ENCODE results near the gene SLC6A18. TPM values are rescaled to one million over a fixed set of nuclear protein-coding genes. Genes with fewer than 3 reads are reported as not detected.
"Not testable (repeated sequence)": the region's sequence is repeated elsewhere in the genome, so short reads cannot be mapped to it uniquely, and the experiment has no call there.

The SLC6A18 gene
- total RNA-seq, 1 experiment from 2014 or later, result not detected

- no peak for DNase-seq (ENCODE audit: low spot score)
These were observed 28.4 kb downstream of the SLC6A18 start for GRCh38 chr5:1253456-1254105.

DNA sequence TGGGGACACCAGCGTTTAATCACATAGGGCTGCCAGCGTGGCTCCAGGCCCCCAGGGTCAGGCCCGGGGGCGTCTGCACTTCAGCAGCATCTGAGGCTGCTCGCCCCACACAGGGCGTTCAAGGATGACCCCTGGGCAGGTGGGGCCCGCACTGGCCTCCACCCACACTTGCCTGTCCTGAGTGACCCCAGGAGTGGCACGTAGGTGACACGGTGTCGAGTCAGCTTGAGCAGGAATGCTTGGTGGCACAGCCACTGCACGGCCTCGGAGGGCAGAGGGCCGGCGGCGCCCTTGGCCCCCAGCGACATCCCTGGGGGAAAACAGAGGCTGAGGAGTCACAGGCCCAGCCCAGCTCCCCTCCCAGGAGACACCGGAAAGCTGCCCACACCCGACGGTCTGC, 29.0 kb downstream of the SLC6A18 start:
- DNase-seq (ENCODE audit: low spot score), result no peak

- no peak for DNase-seq (ENCODE audit: low spot score)
These were observed 29.9 kb downstream of the SLC6A18 start for GRCh38 chr5:1255081-1255561.

DNA sequence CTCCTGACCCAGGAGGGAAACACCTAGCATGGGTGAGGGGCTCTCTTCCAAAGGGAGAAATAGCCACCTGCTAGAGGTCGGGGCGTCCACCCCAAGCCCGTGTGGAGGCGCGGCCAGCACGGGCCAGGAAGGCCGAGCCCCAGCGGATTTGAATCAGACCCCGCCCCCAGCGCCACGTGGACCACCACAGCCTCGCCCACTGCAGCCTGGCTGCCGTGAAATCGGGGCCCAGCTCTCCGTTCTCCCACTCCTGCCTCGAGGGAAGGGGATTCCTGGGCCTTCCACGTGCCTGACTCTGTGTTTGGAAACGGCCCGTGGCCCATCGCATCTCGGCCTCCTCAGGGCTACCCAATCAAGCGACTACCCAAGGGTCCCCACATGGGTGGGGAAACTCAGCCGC, 31.6 kb downstream of the SLC6A18 start:
- DNase-seq (ENCODE audit: low spot score), result no peak

DNA sequence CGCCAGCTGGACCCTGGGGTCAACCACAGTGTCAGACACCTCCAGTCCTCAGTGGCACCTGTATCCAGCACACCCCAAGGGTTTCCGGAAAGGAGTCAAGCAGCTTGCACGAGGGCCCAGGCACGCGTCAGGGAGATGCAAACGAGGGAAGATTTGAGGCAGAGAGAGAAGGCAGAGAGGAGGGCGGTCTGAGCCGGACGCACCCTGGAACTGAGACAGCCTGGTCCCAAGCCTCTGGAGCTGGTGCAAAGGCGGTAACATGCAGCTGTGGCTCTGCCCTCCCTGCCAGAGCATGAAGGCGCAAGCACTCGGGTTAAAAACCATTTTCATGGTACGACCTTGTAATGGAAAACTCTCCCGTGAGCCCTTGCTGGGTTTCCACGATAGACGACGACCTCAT, 32.2 kb downstream of the SLC6A18 start:
- DNase-seq (ENCODE audit: low spot score), result no peak

GRCh38 chr5:1257841-1258240, 32.7 kb downstream of the SLC6A18 start:
- no peak for DNase-seq (ENCODE audit: low spot score)

GRCh38 chr5:1259806-1260480, 34.8 kb downstream of the SLC6A18 start:
- no peak for DNase-seq (ENCODE audit: low spot score)

DNA sequence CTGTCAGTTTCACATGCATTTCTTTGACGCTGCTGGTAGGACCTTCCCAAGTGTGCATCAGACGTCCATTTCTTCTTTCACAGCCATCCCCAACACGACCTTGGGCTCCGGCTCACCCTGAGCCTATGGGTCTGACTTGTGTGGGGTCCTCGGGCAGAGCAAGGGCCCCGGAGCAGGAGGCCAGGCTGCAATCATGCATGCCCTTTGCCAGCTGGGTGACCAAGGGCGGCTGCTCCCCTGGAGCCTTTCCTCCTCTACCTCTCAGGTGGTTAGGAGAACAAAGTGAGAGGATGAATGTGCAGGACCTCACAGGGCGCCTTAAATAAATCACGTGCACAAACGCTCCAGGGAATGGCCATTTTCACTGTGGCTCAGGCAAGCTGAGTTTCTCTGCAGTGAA, 36.5 kb downstream of the SLC6A18 start:
- DNase-seq (ENCODE audit: low spot score), result no peak

DNA sequence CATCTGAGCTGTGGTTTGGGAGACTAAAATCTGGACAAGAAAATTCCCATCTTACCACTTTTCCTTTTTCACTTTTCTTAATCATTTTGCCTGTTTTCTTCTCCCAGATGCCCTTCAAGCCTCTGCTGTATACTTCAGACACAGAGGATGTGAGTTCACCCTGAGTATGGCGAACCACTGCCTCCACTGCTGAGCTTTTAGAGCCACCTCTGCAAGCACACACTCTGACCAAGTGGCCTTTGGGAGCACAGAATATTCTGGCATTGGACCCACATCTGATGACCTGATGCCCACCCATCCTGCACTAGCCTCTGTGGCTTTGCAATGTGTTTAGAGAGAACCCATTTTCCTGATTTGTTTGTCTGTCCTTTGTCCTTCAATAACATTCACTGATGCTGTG, 37.2 kb downstream of the SLC6A18 start:
- DNase-seq (ENCODE audit: low spot score), result no peak

- no peak for DNase-seq (ENCODE audit: low spot score)
These were observed 39.0 kb downstream of the SLC6A18 start for GRCh38 chr5:1264211-1264610.

GRCh38 chr5:1265026-1265425, 39.8 kb downstream of the SLC6A18 start:
- DNase-seq (ENCODE audit: low spot score), result no peak

- no peak for DNase-seq (ENCODE audit: low spot score)
These were observed 40.6 kb downstream of the SLC6A18 start for GRCh38 chr5:1265461-1266455.

- no peak for DNase-seq (ENCODE audit: low spot score)
These were observed 41.6 kb downstream of the SLC6A18 start for GRCh38 chr5:1266791-1267190.

GRCh38 chr5:1267464-1267863, 42.3 kb downstream of the SLC6A18 start:
- DNase-seq (ENCODE audit: low spot score), result not testable (repeated sequence)

- DNase-seq (ENCODE audit: low spot score), result no peak
These were observed 42.9 kb downstream of the SLC6A18 start for GRCh38 chr5:1268056-1268455.

DNA sequence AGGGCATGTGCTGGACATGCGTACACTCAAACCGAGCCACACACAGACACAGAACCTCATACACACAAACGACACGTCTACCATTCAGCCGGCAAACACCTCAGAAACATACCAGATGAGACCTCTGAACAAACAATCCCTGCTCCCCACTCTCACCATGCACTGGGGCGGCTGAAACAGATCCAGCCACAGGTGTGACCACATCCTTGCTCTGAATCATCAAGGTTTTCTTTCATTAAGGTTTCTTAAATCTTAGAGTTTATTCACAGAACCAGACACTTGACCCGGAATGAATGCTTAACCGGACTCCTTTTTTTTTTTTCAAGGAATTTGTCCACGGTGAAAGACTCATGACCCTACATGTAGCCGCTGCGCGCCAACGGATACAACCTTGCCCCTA, 43.5 kb downstream of the SLC6A18 start:
- no peak for DNase-seq (ENCODE audit: low spot score)

DNA sequence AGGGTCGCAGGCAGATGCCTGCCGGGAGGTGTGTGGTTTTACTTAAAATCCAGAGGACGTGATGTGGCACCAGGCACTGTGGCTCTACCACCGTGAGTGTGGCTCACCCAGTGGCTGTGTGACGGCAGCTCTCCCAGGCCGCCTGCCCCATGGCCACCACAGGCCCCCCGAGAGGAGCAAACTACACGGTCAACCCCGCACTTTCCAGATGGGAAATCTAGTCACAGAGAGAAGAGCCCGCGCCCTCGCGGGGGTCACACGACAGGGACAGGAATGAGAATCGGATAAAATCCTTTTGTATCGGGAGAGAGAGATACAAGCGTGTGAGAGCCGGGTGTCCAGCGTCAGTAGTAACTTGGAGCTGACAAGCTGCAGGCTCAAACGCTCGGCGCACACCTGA, 45.2 kb downstream of the SLC6A18 start:
- no peak for DNase-seq (ENCODE audit: low spot score)

DNA sequence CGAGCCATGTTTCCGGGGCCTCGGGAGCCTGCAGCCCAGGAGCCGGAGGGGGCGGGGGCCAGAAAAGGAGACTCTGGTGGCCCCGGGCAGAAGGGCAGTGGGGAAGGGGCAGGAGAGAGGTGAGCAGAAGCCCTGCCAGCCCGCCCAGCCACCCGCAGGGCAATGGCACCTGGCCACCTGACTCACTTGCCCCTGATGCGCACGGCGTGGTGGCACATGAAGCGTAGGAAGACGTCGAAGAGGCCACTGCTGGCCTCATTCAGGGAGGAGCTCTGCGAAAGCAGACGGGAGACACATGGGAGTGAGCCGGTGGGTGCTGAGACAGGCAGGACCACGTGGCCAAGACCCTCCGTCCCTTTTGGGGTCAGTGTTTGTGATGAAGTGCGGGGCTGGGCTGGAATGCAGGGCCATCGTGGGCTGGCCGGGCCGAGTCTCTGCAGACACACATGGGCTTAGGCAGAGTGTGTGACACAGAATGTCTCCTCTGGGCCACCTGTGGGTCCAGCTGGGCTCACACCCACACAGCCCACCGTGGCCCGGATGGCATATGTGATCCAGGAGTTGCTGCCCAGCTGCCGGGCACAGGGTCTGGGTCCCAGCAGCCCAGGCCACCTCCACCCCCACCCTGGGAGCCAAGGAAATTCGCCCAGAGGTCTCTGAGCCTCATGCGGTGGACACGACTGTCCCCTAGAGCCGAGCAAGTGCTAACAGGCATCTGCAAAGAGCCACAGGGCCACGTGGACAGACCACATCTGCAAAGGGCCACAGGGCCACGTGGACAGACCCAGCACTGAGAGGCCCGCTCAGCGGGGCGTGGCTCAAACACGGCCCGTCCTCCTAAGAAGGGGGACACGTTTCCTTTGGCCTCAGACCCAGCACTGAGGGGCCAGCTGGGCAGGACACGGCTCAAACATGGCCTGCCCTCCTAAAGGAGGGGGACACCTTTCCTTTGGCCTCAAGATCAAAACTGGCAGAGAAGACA, 46.0 kb downstream of the SLC6A18 start:
- no peak for DNase-seq (ENCODE audit: low spot score)

GRCh38 chr5:1272201-1272600, 47.0 kb downstream of the SLC6A18 start:
- DNase-seq (ENCODE audit: low spot score), result no peak

DNA sequence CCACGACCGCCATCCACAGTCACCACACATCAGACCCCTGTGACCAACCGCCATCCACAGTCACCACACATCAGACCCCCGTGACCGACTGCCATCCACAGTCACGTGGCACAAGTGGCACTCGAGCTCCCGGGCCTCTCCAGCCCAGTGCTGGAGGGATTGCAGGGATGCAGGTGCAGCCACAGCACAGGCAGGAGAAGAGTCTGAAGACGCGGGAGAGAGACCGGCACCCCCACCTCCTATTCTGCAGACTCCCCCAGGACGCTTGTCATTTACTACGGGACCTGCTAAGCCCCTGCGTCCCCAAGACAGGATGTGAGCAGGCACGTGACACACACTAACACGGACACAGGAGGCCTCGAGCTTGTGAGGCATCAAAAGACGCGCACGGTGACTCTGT, 48.6 kb downstream of the SLC6A18 start:
- no peak for DNase-seq (ENCODE audit: low spot score)

GRCh38 chr5:1274471-1274870, 49.3 kb downstream of the SLC6A18 start:
- DNase-seq (ENCODE audit: low spot score), result no peak

Data from HT-29 (cell line).